ENCODE measurements around the gene EXO5.

The EXO5 gene

DNA sequence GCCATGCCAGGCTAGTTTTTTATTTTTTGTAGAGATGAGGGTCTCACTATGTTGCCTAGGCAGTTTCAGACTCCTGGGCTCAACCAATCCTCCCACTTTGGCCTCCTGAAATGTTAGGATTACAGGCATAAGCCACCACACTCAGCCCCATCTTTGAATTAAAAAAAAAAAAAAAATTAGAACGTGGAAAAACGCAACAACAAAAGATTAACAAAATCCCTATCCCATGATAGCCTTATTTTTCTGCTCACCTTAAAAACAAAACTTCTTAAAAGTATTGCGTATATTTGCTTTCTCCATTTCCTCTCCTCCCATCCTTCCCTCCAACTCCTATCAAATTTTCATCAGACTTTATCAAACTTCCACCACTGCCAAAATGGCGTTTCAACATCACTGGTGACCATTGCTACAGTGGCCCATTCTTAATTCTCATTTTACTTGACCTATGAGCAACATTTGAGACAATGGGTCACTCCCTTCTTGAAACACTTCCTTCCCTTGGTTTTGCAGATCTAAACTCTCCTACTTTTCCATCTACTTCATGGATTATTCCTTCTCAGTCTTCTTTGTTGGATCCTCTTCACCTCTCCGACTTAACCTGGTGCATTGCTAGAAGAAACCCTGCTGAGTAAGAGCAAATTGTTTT, 22.3 kb downstream of the EXO5 start:
- Histone ChIP-seq H3K36me3 (ENCODE audit: control insufficient read depth in 1 of 2, insufficient read depth in 2 of 2, low read depth in 1 of 2, low read length in 2 of 2) (no peaks in the 10 kb centered on the region), H2AK5ac (ENCODE audit: low read length, severe bottlenecking) (no peak overlapping the region)

DNA sequence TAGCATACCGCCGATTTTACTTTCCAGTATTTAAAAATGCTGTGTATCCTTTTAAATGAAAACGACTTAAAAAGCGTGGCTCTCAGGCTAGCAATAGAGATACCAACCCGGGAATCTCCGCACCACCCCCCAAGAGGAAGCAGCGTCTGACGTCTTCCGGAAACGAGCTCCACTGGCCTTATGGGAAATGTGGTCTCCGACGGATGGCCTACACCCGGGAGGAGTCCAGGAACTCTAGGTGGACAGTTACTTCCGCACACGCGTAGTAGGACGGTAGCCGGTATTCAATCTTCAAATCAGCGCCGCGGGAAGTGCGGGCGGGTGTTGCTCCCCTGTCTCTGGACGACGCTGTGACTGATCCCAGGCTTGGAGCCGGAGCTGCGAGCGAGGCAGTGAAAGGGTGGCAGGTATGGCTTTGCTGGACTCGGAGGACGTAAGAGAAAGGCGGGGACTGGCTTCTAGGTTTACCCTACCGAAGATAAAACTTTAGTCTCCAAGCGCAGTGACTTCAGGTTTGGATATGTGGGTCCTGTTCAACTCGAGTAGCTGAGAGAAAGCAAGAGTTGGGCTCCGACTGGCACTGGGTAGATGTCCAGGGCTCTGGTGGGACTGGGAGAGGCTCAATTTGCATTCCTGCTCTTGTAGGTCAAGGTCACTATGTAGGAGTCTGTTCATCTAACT, 23.0 kb downstream of the EXO5 start, which contains the start of gene ZNF684:
TSS of gene ZNF684 (plus strand) at position 257 of the 681 bp plus-strand sequence. CDS start 1,530 bp downstream, outside the sequence.
- Histone ChIP-seq H3K4me1 (ENCODE audit: control insufficient read depth, insufficient read depth, low read depth, low read length) (no peaks in the 10 kb centered on the region), H3K18ac (ENCODE audit: low read depth in 1 of 2, low read length in 2 of 2) (peak within 1 kb of the TSS in 1 of 2 experiments; percentile 72), H3K4ac (ENCODE audit: low read depth in 1 of 2, low read length in 2 of 2) (peak within 1 kb of the TSS; percentile 81), H2AFZ (ENCODE audit: low read depth, low read length) (peak within 1 kb of the TSS; percentile 74), H2BK5ac (ENCODE audit: low read depth, low read length, poor library complexity, severe bottlenecking) (peak within 1 kb of the TSS; percentile 36), H4K91ac (ENCODE audit: low read length) (no peak within 1 kb of the TSS), H2AK5ac (ENCODE audit: low read length, severe bottlenecking) (no peak within 1 kb of the TSS), H3K79me1 (replicated peaks; ENCODE audit: low read length, poor library complexity, severe bottlenecking) (peaks cover 3% of the 10 kb centered on the region), H3K23ac (ENCODE audit: low read length in 2 of 2) (peak within 1 kb of the TSS in 1 of 2 experiments; percentile 48), H2BK120ac (ENCODE audit: low read depth, low read length) (no peak within 1 kb of the TSS), H3K27me3 (ENCODE audit: control insufficient read depth in 1 of 2, insufficient read depth in 1 of 2, low read length in 2 of 2) (no peaks in the 10 kb centered on the region), H2BK12ac (ENCODE audit: low read length in 2 of 2) (no peak within 1 kb of the TSS), H3K36me3 (ENCODE audit: control insufficient read depth in 1 of 2, insufficient read depth in 2 of 2, low read depth in 1 of 2, low read length in 2 of 2) (no peaks in the 10 kb centered on the region), H3K27ac (ENCODE audit: low read length, poor library complexity, severe bottlenecking) (peak within 1 kb of the TSS; percentile 90), H3K9me3 (ENCODE audit: control insufficient read depth, low read length) (peaks cover 3% of the 10 kb centered on the region), H3K4me2 (ENCODE audit: low read length, poor library complexity, severe bottlenecking) (peak within 1 kb of the TSS; percentile 58), H3K4me3 (ENCODE audit: insufficient read depth in 1 of 2, low read depth in 1 of 2, low read length in 2 of 2) (peak within 1 kb of the TSS; percentile 80 to 99), H4K8ac (ENCODE audit: low read length) (peak within 1 kb of the TSS; percentile 91), H3K14ac (ENCODE audit: low read length in 2 of 2) (no peak within 1 kb of the TSS), H3K9ac (ENCODE audit: low read length) (peak within 1 kb of the TSS; percentile 88), H2BK15ac (ENCODE audit: low read depth, poor library complexity, severe bottlenecking) (no peak within 1 kb of the TSS)
- DNase-seq: peak; percentile 97
- under 1% methylated on average over 35 of the region's 35 CpGs for WGBS

More for the DNA sequence above, 22.3 kb downstream of the EXO5 start:
- Histone ChIP-seq H2BK15ac (ENCODE audit: low read depth, poor library complexity, severe bottlenecking) (no peak overlapping the region), H2AFZ (ENCODE audit: low read depth, low read length) (peak overlapping the region; percentile 69), H3K4me2 (ENCODE audit: low read length, poor library complexity, severe bottlenecking) (peak overlapping the region; percentile 47), H3K9me3 (ENCODE audit: control insufficient read depth, low read length) (peaks cover 9% of the 10 kb centered on the region), H3K4ac (ENCODE audit: low read depth in 1 of 2, low read length in 2 of 2) (peak overlapping the region; percentile 50 to 81), H3K14ac (ENCODE audit: low read length in 2 of 2) (no peak overlapping the region), H3K23ac (ENCODE audit: low read length in 2 of 2) (no peak overlapping the region), H3K27ac (ENCODE audit: low read length, poor library complexity, severe bottlenecking) (peak overlapping the region; percentile 90), H3K79me1 (replicated peaks; ENCODE audit: low read length, poor library complexity, severe bottlenecking) (peaks cover 3% of the 10 kb centered on the region), H2BK120ac (ENCODE audit: low read depth, low read length) (no peak overlapping the region), H3K18ac (ENCODE audit: low read depth in 1 of 2, low read length in 2 of 2) (no peak overlapping the region), H3K27me3 (ENCODE audit: control insufficient read depth in 1 of 2, insufficient read depth in 1 of 2, low read length in 2 of 2) (no peaks in the 10 kb centered on the region), H3K4me3 (ENCODE audit: insufficient read depth in 1 of 2, low read depth in 1 of 2, low read length in 2 of 2) (peak overlapping the region in 1 of 2 experiments; percentile 99), H2BK5ac (ENCODE audit: low read depth, low read length, poor library complexity, severe bottlenecking) (no peak overlapping the region), H2BK12ac (ENCODE audit: low read length in 2 of 2) (no peak overlapping the region), H4K8ac (ENCODE audit: low read length) (no peak overlapping the region), H3K9ac (ENCODE audit: low read length) (peak overlapping the region; percentile 88), H4K91ac (ENCODE audit: low read length) (no peak overlapping the region), H3K4me1 (ENCODE audit: control insufficient read depth, insufficient read depth, low read depth, low read length) (no peaks in the 10 kb centered on the region)
- DNase-seq: no peak
- 65% methylated on average over 5 of the region's 5 CpGs for WGBS

DNA sequence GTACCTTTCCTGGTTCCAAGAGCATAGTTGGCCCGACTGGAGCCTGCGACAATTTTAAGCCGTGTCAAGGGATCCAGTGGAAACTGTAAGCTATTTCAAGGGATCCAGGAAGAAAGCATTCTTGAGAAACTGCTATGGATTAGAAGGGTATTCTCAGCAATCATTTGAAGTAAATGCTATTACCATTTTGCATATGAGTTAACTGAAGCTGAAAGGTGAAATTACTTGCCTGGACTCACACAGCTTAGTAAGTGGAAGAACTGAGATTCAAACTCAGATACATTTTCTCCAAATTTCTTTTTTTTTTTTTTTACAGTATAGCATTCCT, 23.5 kb downstream of the EXO5 start:
- Histone ChIP-seq H2BK15ac (ENCODE audit: low read depth, poor library complexity, severe bottlenecking) (no peak overlapping the region), H3K36me3 (ENCODE audit: control insufficient read depth in 1 of 2, insufficient read depth in 2 of 2, low read depth in 1 of 2, low read length in 2 of 2) (no peaks in the 10 kb centered on the region)
- 14% methylated on average over 3 of the region's 3 CpGs for whole genome bisulfite sequencing

DNA sequence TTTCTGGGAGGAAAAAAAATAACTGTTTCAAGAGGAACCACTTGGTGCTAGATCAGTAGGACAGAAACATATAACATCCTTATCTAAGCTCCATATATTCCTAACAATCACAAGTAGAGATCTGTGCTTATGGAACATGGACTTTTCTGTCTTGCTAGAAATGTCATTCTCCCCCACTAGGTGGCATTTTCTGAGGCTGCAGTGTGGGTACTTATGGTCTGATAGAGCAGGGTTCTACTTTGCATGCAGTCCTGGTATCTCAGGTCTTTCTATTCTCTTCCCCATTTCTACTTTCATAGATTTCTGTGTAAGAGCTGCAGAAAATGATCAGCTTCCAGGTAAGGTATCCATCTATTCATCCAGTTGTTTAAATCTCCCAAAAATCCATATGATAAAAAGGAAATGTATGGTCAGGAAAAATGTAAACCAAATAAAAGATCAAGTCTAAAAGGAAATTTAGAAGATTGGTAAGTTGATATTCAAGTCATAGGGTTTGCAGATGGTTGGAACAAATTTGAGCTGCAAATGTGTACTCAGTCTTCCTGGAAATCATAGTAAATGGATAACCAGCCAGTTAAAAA, 24.4 kb downstream of the EXO5 start:
- H3K14ac ChIP-seq (ENCODE audit: low read length in 2 of 2): no peak overlapping the region
- no peak overlapping the region for H2BK120ac ChIP-seq (ENCODE audit: low read depth, low read length)
- no peak overlapping the region for H3K23ac ChIP-seq (ENCODE audit: low read length in 2 of 2)
- H2BK12ac ChIP-seq (ENCODE audit: low read length in 2 of 2): no peak overlapping the region
- H3K4me3 ChIP-seq (ENCODE audit: insufficient read depth in 1 of 2, low read depth in 1 of 2, low read length in 2 of 2): no peak overlapping the region
- H4K91ac ChIP-seq (ENCODE audit: low read length): no peak overlapping the region
- H3K79me1 ChIP-seq (replicated peaks; ENCODE audit: low read length, poor library complexity, severe bottlenecking): peaks cover 3% of the 10 kb centered on the region
- no peak overlapping the region for H3K27ac ChIP-seq (ENCODE audit: low read length, poor library complexity, severe bottlenecking)
- H4K8ac ChIP-seq (ENCODE audit: low read length): no peak overlapping the region
- H3K4me1 ChIP-seq (ENCODE audit: control insufficient read depth, insufficient read depth, low read depth, low read length): no peaks in the 10 kb centered on the region
- H3K27me3 ChIP-seq (ENCODE audit: control insufficient read depth in 1 of 2, insufficient read depth in 1 of 2, low read length in 2 of 2): no peaks in the 10 kb centered on the region
- H3K9me3 ChIP-seq (ENCODE audit: control insufficient read depth, low read length): no peaks in the 10 kb centered on the region
- peak overlapping the region; percentile 88 for H3K9ac ChIP-seq (ENCODE audit: low read length)
- DNase-seq: peak; percentile 67
- H2BK5ac ChIP-seq (ENCODE audit: low read depth, low read length, poor library complexity, severe bottlenecking): no peak overlapping the region
- H2BK15ac ChIP-seq (ENCODE audit: low read depth, poor library complexity, severe bottlenecking): no peak overlapping the region
- no peaks in the 10 kb centered on the region for H3K36me3 ChIP-seq (ENCODE audit: control insufficient read depth in 1 of 2, insufficient read depth in 2 of 2, low read depth in 1 of 2, low read length in 2 of 2)
- H2AK5ac ChIP-seq (ENCODE audit: low read length, severe bottlenecking): no peak overlapping the region
- no peak overlapping the region for H3K4me2 ChIP-seq (ENCODE audit: low read length, poor library complexity, severe bottlenecking)
- H3K18ac ChIP-seq (ENCODE audit: low read depth in 1 of 2, low read length in 2 of 2): no peak overlapping the region
- H3K4ac ChIP-seq (ENCODE audit: low read depth in 1 of 2, low read length in 2 of 2): no peak overlapping the region
- no peak overlapping the region for H2AFZ ChIP-seq (ENCODE audit: low read depth, low read length)

More for the DNA sequence above, 23.5 kb downstream of the EXO5 start:
- peak overlapping the region; percentile 80 to 99 for H3K4me3 ChIP-seq (ENCODE audit: insufficient read depth in 1 of 2, low read depth in 1 of 2, low read length in 2 of 2)
- H2BK12ac ChIP-seq (ENCODE audit: low read length in 2 of 2): no peak overlapping the region
- peak overlapping the region; percentile 88 for H3K9ac ChIP-seq (ENCODE audit: low read length)
- H3K4me2 ChIP-seq (ENCODE audit: low read length, poor library complexity, severe bottlenecking): peak overlapping the region; percentile 58
- no peak overlapping the region for H3K4ac ChIP-seq (ENCODE audit: low read depth in 1 of 2, low read length in 2 of 2)
- H3K23ac ChIP-seq (ENCODE audit: low read length in 2 of 2): no peak overlapping the region
- peak overlapping the region; percentile 68 for H3K27ac ChIP-seq (ENCODE audit: low read length, poor library complexity, severe bottlenecking)
- H3K79me1 ChIP-seq (replicated peaks; ENCODE audit: low read length, poor library complexity, severe bottlenecking): peaks cover 3% of the 10 kb centered on the region
- peaks cover 3% of the 10 kb centered on the region for H3K9me3 ChIP-seq (ENCODE audit: control insufficient read depth, low read length)
- no peak overlapping the region for H3K18ac ChIP-seq (ENCODE audit: low read depth in 1 of 2, low read length in 2 of 2)
- DNase-seq: no peak
- H2BK5ac ChIP-seq (ENCODE audit: low read depth, low read length, poor library complexity, severe bottlenecking): no peak overlapping the region
- no peak overlapping the region for H3K14ac ChIP-seq (ENCODE audit: low read length in 2 of 2)
- no peak overlapping the region for H2BK120ac ChIP-seq (ENCODE audit: low read depth, low read length)
- H3K27me3 ChIP-seq (ENCODE audit: control insufficient read depth in 1 of 2, insufficient read depth in 1 of 2, low read length in 2 of 2): no peaks in the 10 kb centered on the region
- H3K4me1 ChIP-seq (ENCODE audit: control insufficient read depth, insufficient read depth, low read depth, low read length): no peaks in the 10 kb centered on the region
- peak overlapping the region; percentile 74 for H2AFZ ChIP-seq (ENCODE audit: low read depth, low read length)
- H2AK5ac ChIP-seq (ENCODE audit: low read length, severe bottlenecking): no peak overlapping the region
- H4K91ac ChIP-seq (ENCODE audit: low read length): no peak overlapping the region
- H4K8ac ChIP-seq (ENCODE audit: low read length): peak overlapping the region; percentile 91

Measured in mesenchymal stem cell (in vitro differentiated cells and primary cell).